NCI-H2107 treated with DMSO at 0.1 percent for 48 hours (cell line): ENCODE data around the gene KLK12.

Experiments used
- DNase-seq: peaks from one replicate; lab custom pipeline; 2025; ENCODE audit not compliant: unreplicated experiment; lab: John Stamatoyannopoulos, UW

Gene KLK12

DNA sequence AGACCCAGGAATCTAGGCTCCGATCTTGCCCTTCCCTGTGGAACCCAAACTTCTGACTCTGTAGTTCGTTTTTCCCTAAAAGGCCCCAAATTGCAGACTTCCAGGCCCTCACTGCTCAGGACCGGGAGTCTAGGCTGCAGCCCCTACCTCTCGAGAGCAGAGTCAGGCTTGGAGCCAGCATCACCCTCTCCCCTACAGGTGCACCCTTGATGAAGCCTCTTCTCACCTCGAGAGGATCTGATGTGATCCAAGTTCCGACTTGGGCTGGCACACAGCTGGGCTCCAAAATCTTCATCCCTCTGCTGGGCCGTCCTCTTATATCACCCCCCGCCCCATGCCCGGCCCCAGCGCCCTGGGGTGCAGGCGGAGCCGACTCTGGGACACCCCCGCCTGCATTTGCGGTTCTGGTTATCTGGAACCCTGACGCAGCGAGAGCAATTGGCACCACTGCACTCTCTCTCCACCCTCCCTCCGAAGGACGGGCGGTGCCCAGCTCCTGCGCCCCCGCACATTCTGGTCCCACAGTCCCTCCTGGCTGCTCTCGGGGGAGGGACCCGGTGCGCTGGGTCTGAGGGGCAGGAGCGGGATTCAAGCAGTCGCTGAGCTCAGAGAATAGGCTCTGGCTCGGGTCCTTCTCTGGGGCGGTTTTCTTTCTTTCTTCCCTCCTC, 51.0 kb downstream of the KLK12 start, which contains the start of gene KLK7:
Gene KLK7, minus strand, starts transcription at position 293 of the 668 bp plus-strand sequence. CDS start 1,518 bp downstream, outside the sequence.
- DNase-seq, result no peak

DNA sequence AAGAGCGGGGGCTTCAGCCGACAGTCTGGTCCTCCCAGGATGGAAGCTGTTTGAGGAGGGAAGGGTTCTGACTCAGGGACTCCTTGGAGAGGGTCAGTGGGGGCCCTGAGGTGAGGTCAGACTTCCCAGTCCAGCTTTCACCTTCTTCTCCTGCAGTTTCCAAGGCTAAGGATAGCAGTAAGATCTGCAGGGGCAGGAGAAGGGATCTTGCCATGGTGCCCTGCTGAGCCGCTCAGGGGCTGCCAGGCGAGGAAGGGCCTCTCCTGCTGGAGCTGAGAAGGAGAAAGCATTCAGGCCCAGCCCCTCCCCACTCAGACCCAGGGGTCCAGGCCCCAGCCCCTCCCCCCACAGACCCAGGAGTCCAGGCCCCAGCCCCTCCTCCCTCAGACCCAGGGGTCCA, 52.6 kb downstream of the KLK12 start:
- DNase-seq, result no peak

DNA sequence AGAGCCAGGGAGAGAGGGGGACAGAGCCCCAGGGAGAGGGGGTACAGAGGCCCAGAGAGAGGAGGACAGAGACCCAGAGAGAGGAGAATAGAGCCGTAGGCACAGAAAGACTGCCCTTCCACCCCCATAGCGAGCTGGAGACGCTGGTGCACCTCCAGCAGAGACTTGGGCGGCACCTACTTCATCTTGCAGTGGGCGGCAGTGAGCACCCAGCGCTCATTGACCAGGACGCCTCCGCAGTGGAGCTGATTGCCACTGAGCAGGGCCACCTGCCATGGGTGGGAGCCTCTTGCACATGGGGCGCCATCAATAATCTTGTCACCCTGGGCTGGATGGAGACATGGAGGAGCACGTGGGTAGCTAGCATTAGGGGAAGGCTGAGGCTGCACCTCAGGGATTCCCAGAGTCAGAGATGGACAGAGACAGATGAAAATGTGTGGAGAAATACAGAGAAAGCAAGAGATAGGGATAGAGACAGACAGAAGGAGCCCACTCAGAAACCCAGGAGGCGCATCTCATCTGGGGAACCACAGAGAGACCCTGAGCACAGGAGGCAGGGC, 53.1 kb downstream of the KLK12 start:
- DNase-seq, result no peak

DNA sequence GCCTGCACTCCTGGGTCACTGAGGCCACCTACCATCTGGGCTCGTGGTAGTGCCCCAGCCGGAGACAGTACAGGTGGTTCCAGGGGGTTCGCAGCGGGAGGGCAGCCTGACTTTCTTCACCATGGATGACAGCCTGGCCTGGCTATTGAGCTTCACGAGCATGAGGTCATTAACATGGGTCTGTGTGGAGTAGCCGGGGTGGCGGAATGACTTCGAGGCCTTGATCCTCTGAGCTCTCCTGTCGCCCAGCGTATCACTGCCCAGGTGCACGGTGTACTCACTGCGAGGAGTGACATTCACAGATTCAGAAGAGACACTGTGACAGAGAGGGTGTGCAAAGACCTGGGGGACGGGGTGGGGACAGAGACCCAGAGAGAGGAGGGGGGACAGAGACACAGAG, 54.6 kb downstream of the KLK12 start:
- no peak for DNase-seq

DNA sequence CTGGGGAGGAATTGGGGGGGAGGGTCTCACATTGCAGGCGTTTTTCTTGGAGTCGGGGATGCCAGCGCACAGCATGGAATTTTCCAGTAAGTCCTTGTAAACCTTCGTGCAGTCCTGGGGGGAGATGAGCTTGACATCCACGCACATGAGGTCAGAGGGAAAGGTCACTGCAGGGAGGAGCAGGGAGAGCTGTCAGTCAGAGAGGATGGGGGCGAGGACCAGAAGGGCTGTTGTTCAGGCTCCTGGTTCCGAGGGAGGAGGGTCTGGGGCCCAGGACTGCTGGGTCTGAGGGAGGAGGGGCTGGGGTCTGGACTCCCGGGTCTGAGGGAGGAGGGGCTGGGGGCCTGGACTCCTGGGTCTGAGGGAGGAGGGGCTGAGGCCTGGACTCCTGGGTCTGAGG, 55.0 kb downstream of the KLK12 start:
- no peak for DNase-seq
